Stimulated activated CD4-positive, alpha-beta T cell treated with anti-CD3 and anti-CD28 coated beads, Interleukin-2, amount 100 ng/mL, for 4 hours (primary cell): Measurements from ENCODE around the gene SLC43A2.
"Not testable (repeated sequence)": the region's sequence is repeated elsewhere in the genome, so short reads cannot be mapped to it uniquely, and the experiment has no call there.

Experiments
- DNase-seq: peaks from one replicate; pipeline ENCODE4 v3.0.0-alpha.2; 2020; ENCODE audit warnings: low read depth

SLC43A2 gene

DNA sequence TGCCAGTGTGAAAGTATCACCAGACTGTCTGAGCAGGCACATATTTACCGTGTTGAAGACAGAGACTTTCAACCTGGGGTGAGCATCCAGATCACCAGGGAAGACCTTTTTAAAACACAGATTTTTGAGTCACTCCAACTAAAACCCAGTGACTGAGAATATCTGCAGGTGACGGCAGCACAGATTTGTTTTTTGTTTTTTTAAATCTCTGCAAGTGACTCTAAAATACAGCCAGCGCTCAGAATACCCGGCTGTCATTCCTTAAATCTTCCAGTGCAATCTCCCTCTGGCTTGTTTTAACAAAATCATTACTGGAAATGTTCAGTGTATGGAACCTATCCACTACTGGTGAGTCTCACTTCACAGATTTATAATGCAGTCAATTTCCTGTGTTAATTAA lies 92.9 kb downstream of the SLC43A2 start:
- no peak for DNase-seq

- DNase-seq: no peak
These were observed 94.8 kb downstream of the SLC43A2 start for GRCh38 chr17:1533661-1534325.

DNA sequence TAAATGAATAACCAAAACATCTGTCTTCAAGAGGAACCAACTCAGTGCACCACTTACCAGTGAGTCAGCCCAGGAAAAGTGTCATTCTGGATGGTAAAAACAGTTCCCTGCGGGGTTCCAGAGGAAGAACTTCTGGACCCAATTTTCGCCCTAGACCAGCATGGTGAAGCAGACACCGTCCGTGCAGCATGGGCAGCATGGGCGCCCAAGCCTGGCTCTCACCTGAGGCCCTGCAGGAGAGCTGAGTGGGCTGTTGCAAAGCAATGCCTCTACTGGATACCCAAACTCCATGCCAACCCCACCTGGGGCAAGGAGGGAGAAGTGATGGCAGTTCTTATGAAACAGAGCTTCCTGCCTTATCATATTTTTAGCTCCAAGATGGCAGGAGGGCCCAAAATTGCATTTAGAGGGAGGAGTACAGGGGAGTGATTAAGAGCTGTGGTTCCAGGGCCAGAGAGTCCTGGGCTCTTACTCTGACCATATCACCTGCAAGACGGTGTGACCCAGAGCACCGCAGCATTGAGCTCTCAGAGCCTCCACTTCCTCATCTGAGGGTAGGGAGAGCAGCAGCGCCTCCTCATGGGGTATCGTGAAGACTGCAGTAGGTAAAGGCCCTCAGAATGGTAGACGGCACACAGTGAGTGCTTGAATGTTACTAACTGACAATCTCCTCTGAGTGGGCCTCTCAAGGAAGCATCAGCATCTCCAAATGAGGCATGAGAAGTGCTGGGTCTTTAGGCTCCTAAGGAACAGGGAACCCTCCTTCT lies 95.6 kb downstream of the SLC43A2 start:
- DNase-seq: peak; percentile 7

DNA sequence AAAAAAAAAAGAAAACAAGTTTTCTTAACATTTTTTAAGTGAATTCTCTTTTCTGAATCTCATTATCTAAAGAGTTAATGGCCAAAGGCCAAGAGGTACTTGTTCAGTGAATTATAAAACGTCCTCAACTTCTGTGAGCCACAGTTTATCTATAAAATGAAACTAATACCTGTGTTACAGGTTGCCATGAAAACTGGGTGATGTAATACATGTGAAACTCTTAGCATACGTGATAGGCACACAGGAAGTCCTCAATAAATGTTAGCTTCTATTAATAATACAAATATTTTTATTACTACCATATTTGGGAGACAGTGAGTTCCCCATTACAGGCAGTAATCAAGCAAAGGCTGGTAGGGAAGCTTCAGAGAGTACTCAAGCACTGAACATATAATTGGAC lies 98.8 kb downstream of the SLC43A2 start:
- DNase-seq: no peak

- DNase-seq: not testable (repeated sequence)
These were observed 101.8 kb downstream of the SLC43A2 start for GRCh38 chr17:1526876-1527275.

- no peak for DNase-seq
These were observed 106.0 kb downstream of the SLC43A2 start for GRCh38 chr17:1522626-1523025.

- no peak for DNase-seq
These were observed 107.5 kb downstream of the SLC43A2 start for GRCh38 chr17:1521086-1521640.

DNA sequence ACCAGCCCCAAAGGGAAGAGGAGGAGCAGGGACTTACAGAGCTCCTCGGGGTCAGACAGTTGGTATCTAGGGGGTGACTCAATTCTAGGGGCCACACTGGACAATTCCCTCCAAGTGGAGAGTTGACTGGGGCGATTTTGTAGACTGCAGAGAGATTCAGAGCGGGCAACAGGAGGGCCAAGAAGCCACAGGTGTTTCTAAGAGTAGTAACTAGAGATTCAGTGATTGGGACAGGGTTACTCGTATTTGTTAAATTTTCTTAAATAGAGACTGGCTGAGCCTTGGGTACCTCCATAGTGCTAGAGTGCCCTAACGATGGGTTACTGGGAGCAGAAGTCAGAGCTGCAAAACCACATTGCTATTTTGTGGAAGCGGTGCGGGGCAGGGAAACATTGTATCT lies 109.0 kb downstream of the SLC43A2 start:
- no peak for DNase-seq
